Loucy (cell line): Measurements from ENCODE around the gene PLPP7.

Experiments
- CTCF ChIP-seq: fragments of 200-600 bp; sonication (generic); conservative IDR thresholded peaks from 2 replicates; pipeline ENCODE4 v1.5.1; 2014; ENCODE audit warnings: mild to moderate bottlenecking, antibody characterized with exemption, low read length
- EZH2phosphoT487 ChIP-seq: fragments of 200-600 bp; IDR thresholded peaks from 2 replicates; pipeline ENCODE4 v1.6.1; 2018; ENCODE audit warnings: antibody characterized with exemption, mild to moderate bottlenecking, moderate library complexity, borderline replicate concordance

- TF ChIP-seq CTCF (no peak), EZH2phosphoT487 (no peak)
Observed at GRCh38 chr9:131308452-131308851, 18.9 kb downstream of the PLPP7 start.
